GM12891 (cell line): ENCODE measurements around the gene ZSWIM5.

Experiments
- DNase-seq: peaks from one replicate; pipeline ENCODE4 v3.0.0; 2011; ENCODE audit warnings: low spot score; ENCODE audit not compliant: insufficient read length
- FAIRE-seq: peaks from 2 replicates; lab custom pipeline; 2011; peaks lifted over from hg19 to GRCh38; lab: Jason Lieb, UNC
- PAX5 ChIP-seq: IDR thresholded peaks from 2 replicates; pipeline ENCODE4 v1.6.1; 2011; ENCODE audit warnings: low read length, moderate library complexity, mild to moderate bottlenecking; ENCODE audit not compliant: insufficient read depth, severe bottlenecking
- POLR2A ChIP-seq: IDR thresholded peaks from 2 replicates; pipeline ENCODE4 v1.6.1; 2011; ENCODE audit warnings: low read depth, low read length, control low read depth
- POLR2AphosphoS5 ChIP-seq: IDR thresholded peaks from 2 replicates; pipeline ENCODE4 v1.6.1; 2011; ENCODE audit warnings: low read depth, low read length, control low read depth
- POU2F2 ChIP-seq: IDR thresholded peaks from 2 replicates; pipeline ENCODE4 v1.6.1; 2011; ENCODE audit warnings: low read depth, mild to moderate bottlenecking, control low read depth, low read length, moderate library complexity
- SPI1 ChIP-seq: IDR thresholded peaks from 2 replicates; pipeline ENCODE4 v1.6.1; 2011; ENCODE audit warnings: low read depth, low read length, control low read depth
- TAF1 ChIP-seq: IDR thresholded peaks from 2 replicates; pipeline ENCODE4 v1.6.1; 2011; ENCODE audit warnings: low read depth, low read length, control low read depth

Gene ZSWIM5

DNA sequence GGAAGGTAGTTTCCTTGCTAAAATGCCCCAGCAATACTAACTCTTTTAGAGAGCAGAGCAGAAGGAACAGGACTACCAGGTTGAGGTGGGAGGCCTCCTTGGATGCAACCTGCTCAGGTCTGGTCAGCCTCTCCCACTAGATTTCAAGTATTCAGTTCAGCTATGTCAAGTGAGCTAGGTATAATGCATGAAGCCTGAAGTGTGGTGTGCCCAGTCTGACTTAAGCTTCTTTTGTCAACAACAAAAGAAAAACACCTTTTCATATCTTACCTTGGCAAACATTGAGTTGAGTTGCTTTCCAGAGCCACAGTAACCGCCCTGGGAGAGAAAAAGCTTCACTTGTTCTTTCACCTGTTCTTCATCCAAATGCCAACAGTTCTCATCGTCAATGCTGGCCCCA is 146.6 kb downstream of the ZSWIM5 start:
- peak; percentile 28 for FAIRE-seq
- DNase-seq: no peak
- TF ChIP-seq TAF1: no peak
- TF ChIP-seq POLR2A: no peak
- no peak for TF ChIP-seq SPI1
- TF ChIP-seq POU2F2: no peak
- no peak for TF ChIP-seq POLR2AphosphoS5
- no peak for TF ChIP-seq PAX5

DNA sequence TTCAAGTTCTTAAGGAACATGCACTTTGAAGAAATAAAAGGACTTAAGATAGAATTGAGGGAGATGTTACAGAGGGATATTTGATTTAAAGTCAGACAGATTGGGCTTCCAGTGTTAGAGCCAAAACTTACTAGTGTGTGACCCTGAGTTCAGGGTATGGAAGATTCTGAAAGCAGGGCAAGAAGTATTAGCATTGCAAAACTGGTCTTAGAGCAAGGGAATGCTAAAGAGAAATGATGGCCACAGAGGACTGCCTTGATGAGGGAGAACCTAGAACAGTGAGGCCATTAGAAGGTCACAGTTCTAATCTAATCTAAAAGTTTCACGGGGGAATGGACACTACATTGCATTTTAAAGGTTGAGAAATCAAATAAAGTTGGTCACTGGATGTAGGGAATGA is 148.9 kb downstream of the ZSWIM5 start:
- no peak for DNase-seq
- no peak for FAIRE-seq

DNA sequence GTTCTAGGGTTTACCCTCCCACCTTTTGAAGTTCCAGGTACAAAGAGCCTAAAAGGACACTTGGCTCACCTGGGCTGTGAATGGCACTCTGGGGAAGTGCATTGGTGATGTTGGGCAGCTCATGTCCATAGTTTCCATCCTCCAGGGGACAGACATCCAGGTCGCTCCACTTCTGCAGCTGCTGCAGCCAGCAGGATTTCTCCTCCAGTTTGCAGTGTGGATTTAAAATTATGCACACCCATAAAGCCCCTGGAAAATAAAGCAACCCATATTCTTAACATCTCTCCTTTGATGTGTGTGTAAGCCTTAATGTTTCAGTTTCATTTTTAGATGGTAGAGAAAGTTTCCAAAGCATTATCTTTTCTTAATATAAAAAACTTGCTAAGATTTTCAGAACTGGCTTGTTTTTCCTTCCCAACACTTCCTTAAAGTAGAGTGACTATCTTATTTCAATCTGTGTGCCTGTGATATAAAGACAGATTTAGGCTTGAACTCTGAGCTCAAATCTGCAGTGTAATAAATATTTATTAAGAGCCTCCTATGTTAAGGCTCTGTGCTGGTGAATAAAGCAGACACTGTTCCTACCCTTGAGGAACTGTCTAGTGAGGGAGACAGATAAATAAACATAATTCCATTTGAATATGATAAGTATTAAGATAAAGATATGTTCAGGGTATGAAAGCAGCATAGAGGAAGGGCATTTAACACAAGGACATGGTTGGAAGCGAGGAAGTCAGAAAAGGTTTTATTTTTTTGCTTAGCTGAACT is 155.2 kb downstream of the ZSWIM5 start:
- FAIRE-seq (peak; percentile 45), DNase-seq (no peak)
- TF ChIP-seq POLR2A: no peak
- no peak for TF ChIP-seq TAF1
- TF ChIP-seq POU2F2: no peak
- TF ChIP-seq PAX5: no peak
- TF ChIP-seq SPI1: no peak
- no peak for TF ChIP-seq POLR2AphosphoS5

More for the DNA sequence above, 148.9 kb downstream of the ZSWIM5 start:
- TF ChIP-seq POLR2A: no peak
- no peak for TF ChIP-seq POLR2AphosphoS5
- TF ChIP-seq POU2F2: no peak
- no peak for TF ChIP-seq PAX5
- TF ChIP-seq TAF1: no peak
- no peak for TF ChIP-seq SPI1

DNA sequence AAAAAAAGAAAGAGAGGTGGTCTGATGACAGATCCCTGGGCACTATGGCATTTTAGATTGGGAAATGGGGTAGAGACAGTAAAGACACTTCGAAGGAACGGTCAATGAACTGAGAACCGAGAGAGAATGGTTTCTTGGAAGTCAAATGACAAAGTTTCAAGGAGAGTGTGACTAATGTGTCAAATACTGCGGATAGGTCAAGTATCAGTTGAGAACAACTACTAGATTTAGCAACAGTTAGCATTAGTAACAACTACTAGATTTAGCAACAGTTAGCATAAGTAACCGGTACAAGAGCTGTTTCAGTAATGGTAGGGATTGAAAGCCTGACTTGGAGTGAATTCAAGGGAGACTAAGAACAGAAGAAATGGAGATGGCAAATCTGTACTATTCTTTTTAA is 159.4 kb downstream of the ZSWIM5 start:
- DNase-seq (no peak), FAIRE-seq (peak; percentile 43)
- TF ChIP-seq POLR2AphosphoS5: no peak
- no peak for TF ChIP-seq POLR2A
- no peak for TF ChIP-seq TAF1
- no peak for TF ChIP-seq POU2F2
- no peak for TF ChIP-seq PAX5
- TF ChIP-seq SPI1: no peak

DNA sequence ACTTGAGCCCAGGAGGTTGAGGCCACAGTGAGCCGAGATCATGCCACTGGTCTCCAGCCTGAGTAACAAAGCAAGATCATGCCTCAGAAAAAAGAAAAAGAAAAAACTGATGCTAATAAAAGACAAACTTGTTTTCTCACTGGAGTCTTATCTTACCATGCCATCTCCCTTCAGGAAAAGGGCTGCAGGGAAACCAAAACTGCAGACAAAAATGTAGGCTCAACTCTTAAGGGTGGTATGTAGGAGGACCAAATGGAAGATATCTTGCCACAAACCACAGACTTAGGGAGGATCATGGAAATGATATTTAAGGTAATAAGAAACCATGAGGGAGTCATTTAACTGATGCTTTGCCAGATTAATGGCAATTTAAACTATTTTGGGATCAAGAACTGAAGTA is 161.5 kb downstream of the ZSWIM5 start:
- no peak for DNase-seq
- FAIRE-seq: no peak
- TF ChIP-seq SPI1 (no peak), PAX5 (no peak), POU2F2 (no peak), POLR2A (no peak), POLR2AphosphoS5 (no peak), TAF1 (no peak)

DNA sequence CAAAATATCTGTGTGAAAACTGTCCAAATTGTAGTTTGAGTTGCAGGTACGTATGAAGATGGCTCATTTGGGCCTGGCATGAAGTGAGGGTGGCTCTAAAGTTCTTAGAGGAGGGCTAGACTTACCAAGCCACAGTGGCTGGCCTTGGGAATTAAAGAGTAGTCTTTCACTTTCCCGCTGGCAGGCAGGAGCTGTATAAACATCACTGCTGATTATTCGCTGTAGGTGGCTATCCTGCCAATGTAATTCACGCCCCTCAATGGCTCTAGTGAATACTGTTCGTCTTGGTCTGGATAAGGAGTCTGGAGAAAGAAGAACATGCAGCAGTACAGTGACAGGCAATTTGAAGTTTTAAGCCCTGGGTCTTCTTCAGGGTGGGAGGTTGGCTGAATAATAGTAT is 163.3 kb downstream of the ZSWIM5 start:
- DNase-seq (no peak), FAIRE-seq (no peak)
- TF ChIP-seq PAX5: no peak
- no peak for TF ChIP-seq POLR2AphosphoS5
- no peak for TF ChIP-seq TAF1
- no peak for TF ChIP-seq POLR2A
- no peak for TF ChIP-seq POU2F2
- no peak for TF ChIP-seq SPI1

DNA sequence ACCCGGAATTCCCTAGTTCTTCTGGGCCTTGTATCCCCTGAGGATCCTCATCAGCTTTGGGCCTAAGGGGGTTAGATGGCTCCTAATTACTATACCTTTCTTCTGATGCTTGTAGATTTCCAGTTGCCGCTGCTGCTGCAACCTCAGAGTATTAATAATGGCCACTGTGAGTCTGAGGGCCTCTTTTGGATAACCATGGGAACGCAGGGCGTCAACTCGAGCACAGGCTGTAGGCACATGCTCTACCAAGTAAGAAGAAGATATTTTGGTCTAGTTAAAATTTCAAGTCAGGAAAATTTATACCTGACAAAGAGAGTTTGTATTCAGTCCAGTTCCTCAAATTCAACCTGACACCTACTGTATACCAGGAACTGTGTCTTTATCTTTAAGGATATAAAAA is 166.1 kb downstream of the ZSWIM5 start:
- FAIRE-seq (no peak), DNase-seq (no peak)
- TF ChIP-seq POU2F2 (no peak), POLR2AphosphoS5 (no peak), TAF1 (no peak), POLR2A (no peak), PAX5 (no peak), SPI1 (no peak)

DNA sequence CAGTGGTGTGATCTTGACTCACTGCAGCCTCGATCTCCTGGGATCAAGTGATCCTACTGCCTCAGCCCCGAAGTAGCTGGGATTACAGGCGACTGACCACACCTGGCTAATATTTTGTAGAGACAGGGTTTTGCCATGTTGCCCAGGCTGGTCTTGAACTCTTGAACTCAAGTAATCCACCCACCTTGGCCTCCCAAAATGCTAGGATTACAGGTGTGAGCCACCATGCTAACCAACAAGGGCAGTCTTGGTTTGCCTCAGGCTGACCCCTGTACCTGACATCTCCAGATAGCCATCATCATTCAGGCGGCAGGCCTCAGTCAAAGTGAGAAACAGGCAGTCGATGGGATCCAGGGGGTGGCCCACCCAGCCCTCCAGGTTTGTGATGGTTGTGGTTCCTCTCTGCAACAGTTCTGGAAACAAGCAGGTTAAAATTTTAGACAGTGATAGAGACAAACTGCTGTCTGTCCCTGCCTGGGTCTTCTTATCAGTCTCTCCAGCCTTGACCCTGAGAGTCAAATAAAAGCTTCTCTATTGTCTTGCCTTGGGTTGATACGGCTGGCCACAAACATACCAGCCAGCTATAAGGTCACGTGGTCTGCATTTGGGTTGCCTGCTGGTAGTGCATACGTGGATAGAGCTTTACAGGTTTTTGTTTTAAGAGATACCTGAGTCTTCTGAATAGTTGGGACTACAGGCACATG is 167.6 kb downstream of the ZSWIM5 start:
- TF ChIP-seq POU2F2: no peak
- TF ChIP-seq POLR2A: no peak
- TF ChIP-seq POLR2AphosphoS5: no peak
- no peak for TF ChIP-seq TAF1
- no peak for TF ChIP-seq SPI1
- no peak for TF ChIP-seq PAX5
- FAIRE-seq (no peak), DNase-seq (no peak)

DNA sequence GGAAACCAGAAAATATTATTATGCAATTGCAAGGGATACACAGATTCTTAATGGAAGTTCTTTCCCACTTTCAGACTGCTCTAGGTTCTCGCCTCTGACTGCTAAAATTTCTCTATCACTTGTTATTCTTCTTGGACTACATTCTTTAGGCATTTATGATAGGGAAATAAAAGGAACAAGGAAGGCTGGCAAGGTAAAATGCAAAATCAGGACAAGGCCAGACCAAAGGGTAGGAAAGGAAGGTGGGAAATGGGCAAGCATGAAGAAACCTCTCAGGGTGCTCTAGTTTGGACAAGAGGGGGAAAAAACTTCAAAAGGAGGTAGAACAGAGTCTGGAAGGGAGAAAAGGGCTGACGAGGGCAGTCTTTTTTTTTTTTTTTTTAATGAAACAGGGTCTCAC is 168.2 kb downstream of the ZSWIM5 start:
- no peak for DNase-seq
- TF ChIP-seq POLR2AphosphoS5: no peak
- TF ChIP-seq POLR2A: no peak
- TF ChIP-seq POU2F2: no peak
- no peak for TF ChIP-seq TAF1
- no peak for TF ChIP-seq SPI1
- no peak for TF ChIP-seq PAX5
- no peak for FAIRE-seq

DNA sequence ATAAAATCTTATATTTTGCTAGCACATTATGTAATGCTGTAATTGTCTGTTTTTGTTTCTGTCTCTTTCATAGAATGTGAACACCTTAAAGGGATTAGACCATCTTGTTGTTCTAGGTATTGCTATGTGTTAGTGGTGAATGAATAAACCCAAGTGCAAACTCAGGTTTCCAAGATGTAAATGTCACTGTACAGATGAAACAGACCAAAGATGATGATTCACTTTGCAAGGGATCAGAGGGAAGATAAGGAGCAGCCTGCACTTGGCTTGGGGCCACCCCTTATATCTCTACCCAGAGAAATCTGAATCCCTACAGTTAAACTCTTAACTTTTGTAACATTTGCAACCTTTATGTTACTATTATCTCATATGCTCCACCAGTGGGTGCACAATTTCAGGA is 168.9 kb downstream of the ZSWIM5 start:
- no peak for TF ChIP-seq POLR2A
- TF ChIP-seq POLR2AphosphoS5: no peak
- TF ChIP-seq PAX5: no peak
- no peak for TF ChIP-seq SPI1
- no peak for TF ChIP-seq TAF1
- FAIRE-seq (no peak), DNase-seq (no peak)
